Testis (tissue), 3 donors: ENCODE data around the gene TNFRSF11A. TPM values are rescaled to one million over a fixed set of nuclear protein-coding genes. Genes with fewer than 3 reads are reported as not detected.

Experiments used
- DNase-seq: peaks from one replicate; pipeline ENCODE4 v3.0.0-alpha.2; 2019
- H3K27ac ChIP-seq, 2 donors: fragments of 200-600 bp; sonication (generic); one replicate each; pipeline ENCODE4 v1.5.1; 2019
- H3K27me3 ChIP-seq: fragments of 200-600 bp; sonication (generic); one replicate; pipeline ENCODE4 v1.5.1; 2019
- H3K36me3 ChIP-seq: fragments of 200-600 bp; sonication (generic); one replicate; pipeline ENCODE4 v1.5.1; 2017; ENCODE audit warnings: low read depth; ENCODE audit errors: missing control alignments
- H3K4me1 ChIP-seq: fragments of 200-600 bp; sonication (generic); one replicate; pipeline ENCODE4 v1.5.1; 2019
- H3K4me3 ChIP-seq, 2 donors: fragments of 200-600 bp; sonication (generic); one replicate each; pipeline ENCODE4 v1.5.1; 2017 to 2019
- H3K9me3 ChIP-seq: fragments of 200-600 bp; sonication (generic); one replicate; pipeline ENCODE4 v1.5.1; 2017
- CTCF ChIP-seq, 3 experiments: fragments of 450-650 bp in 2 of 3; fragments of 200-600 bp in 1 of 3; sonication (generic) in 1 of 3; IDR thresholded peaks; one replicate each; pipeline ENCODE4 v1.5.1; 2016 to 2019; ENCODE audit warnings: antibody characterized with exemption in 3 of 3, mild to moderate bottlenecking in 2 of 3, moderate library complexity in 1 of 3
- POLR2A ChIP-seq: fragments of 450-650 bp; IDR thresholded peaks from one replicate; pipeline ENCODE4 v1.6.1; 2017; ENCODE audit warnings: antibody characterized with exemption, mild to moderate bottlenecking, moderate library complexity
- WGBS, 2 donors: methylation state at CpG; one replicate each; pipeline ENCODE4 v1.1.5; 2018; 5-methylcytosine and 5-hydroxymethylcytosine counted together
- intact Hi-C: fragments of 100-400 bp; cut with DNase I; formaldehyde crosslinking; loops from one replicate; pipeline ENCODE4 v1.15.1; 2023; ENCODE audit warnings: low total_unique reads
- polyA plus RNA-seq: library from polyadenylated mRNA; stranded (reverse); fragments of 350-450 nt; fragmentation: Illumina TruSeq; extraction: RNeasy Lipid Tissue Mini Kit (QIAGEN cat#74804); gene quantifications from one replicate; pipeline ENCODE4 v1.2.3, GENCODE V29; 2014; ENCODE audit warnings: low read depth, low replicate concordance; ENCODE audit not compliant: insufficient read depth
- total RNA-seq, 2 donors: library from RNA; depleted of rRNA; stranded (reverse); fragments of >200 nt; gene quantifications; one replicate each; pipeline ENCODE4 v1.2.3, GENCODE V29; 2016

TNFRSF11A gene
- total and polyA plus RNA-seq, 3 donors from 2014 or later, result 2.4 to 3.3 (median 3.0) TPM

DNA sequence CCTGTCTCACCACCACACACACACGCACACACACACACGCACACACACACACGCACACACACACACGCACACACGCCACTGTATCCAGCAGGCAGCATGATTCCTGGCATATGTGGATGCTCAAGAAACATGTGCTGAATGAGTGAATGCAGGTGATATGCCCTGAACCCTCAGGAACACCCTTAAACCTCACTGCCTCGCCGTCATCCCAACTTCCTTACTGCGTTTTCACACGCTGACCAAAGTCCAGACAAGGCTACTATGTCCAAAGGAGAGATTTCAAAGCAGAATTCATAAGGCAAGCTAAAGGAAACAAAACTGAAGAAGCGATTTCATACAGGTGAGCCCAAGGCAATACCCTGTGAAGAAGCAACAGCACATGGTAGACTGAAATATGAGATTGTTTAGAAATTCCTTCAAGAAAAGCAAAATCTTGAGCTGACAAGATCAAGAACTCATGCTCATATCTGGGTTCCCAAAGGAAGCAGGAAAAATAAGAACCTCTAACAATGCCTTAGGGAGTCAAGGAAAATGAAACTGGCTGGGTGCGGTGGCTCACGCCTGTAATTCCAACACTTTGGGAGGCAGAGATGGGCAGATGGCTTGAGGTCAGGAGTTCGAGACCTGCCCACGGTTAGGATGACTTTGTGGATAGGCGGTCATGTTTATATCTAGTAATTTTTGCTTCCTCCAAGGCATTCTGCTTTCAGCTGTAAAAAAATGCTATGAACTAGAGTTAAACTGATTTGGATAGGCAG, 69.1 kb downstream of the TNFRSF11A start:
- no peak overlapping the region for H3K4me3 ChIP-seq
- no peak overlapping the region for H3K27ac ChIP-seq
- intact Hi-C loops, result no loop called here
- H3K27me3 ChIP-seq, result no peaks in the 10 kb centered on the region
- TF ChIP-seq POLR2A (no peak), CTCF (IDR thresholded peaks at IDR 0.05) (no peak)
- no peaks in the 10 kb centered on the region for H3K4me1 ChIP-seq
- H3K9me3 ChIP-seq, result no peaks in the 10 kb centered on the region
- 93 to 94% methylated on average over 15 of the region's 15 CpGs for WGBS, 2 donors
- H3K36me3 ChIP-seq, result no peaks in the 10 kb centered on the region
- DNase-seq, result no peak

DNA sequence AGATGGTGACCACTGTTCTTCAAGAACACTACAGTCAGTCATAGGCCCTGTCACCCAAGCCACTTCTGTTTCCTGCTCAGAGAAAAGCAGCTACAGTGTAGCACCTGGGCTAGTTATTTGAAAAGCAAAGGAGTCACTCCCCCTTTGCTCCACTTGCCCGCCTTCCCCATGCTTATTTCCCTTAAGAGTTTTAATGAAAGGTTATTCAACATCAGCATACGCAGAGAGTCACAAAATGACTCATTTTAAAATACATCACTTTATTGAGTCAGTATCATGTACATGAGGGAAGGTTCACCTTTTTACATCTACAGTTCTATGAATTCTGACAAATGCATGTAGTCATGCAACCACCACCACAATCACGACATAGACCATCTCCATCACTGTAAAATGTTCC, 71.3 kb downstream of the TNFRSF11A start:
- Histone ChIP-seq H3K27me3 (no peaks in the 10 kb centered on the region), H3K4me1 (no peaks in the 10 kb centered on the region), H3K9me3 (no peaks in the 10 kb centered on the region), H3K27ac (no peak overlapping the region), H3K36me3 (no peaks in the 10 kb centered on the region), H3K4me3 (no peak overlapping the region)
- no peak for DNase-seq
- no peak for TF ChIP-seq CTCF (IDR thresholded peaks at IDR 0.05)
- no peak for TF ChIP-seq POLR2A
- WGBS, 2 donors, result 92 to 96% methylated on average over 3 of the region's 3 CpGs
- intact Hi-C loops, result no loop called here

DNA sequence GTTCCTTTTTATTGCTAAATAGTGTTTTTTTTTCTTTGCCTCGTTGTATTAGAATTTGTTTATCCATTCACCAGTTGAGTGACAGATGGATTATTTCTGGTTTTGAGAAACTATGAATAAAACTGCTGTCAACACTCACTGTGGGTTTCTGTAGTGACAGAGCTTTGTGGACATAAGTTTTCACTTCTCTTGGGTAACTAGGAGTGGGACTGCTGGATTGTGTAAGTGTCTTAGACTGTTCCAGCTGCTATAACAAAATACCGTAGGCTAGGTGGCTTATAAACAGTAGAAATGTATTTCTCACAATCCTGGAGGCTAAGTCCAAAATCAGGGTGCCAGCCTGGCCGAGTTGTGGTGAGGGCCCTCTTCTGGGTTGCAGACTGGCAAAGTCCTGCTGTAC, 71.9 kb downstream of the TNFRSF11A start:
- Histone ChIP-seq H3K4me1 (no peaks in the 10 kb centered on the region), H3K4me3 (no peak overlapping the region), H3K27ac (no peak overlapping the region), H3K27me3 (no peaks in the 10 kb centered on the region), H3K9me3 (no peaks in the 10 kb centered on the region), H3K36me3 (no peaks in the 10 kb centered on the region)
- DNase-seq, result no peak
- TF ChIP-seq CTCF (IDR thresholded peaks at IDR 0.05), result no peak
- no peak for TF ChIP-seq POLR2A
- WGBS, 2 donors, result 64 to 80% methylated on average over 3 of the region's 3 CpGs
- intact Hi-C loops, result no loop called here

GRCh38 chr18:62398291-62398690, 73.2 kb downstream of the TNFRSF11A start:
- no peaks in the 10 kb centered on the region for H3K4me1 ChIP-seq
- intact Hi-C loops, result no loop called here
- no peak for DNase-seq
- no peak overlapping the region for H3K27ac ChIP-seq
- H3K9me3 ChIP-seq, result no peaks in the 10 kb centered on the region
- H3K27me3 ChIP-seq, result no peaks in the 10 kb centered on the region
- 89 to 90% methylated on average over 6 of the region's 6 CpGs for WGBS, 2 donors
- H3K4me3 ChIP-seq, result no peak overlapping the region
- H3K36me3 ChIP-seq, result no peaks in the 10 kb centered on the region
- TF ChIP-seq CTCF (IDR thresholded peaks at IDR 0.05) (no peak), POLR2A (no peak)

DNA sequence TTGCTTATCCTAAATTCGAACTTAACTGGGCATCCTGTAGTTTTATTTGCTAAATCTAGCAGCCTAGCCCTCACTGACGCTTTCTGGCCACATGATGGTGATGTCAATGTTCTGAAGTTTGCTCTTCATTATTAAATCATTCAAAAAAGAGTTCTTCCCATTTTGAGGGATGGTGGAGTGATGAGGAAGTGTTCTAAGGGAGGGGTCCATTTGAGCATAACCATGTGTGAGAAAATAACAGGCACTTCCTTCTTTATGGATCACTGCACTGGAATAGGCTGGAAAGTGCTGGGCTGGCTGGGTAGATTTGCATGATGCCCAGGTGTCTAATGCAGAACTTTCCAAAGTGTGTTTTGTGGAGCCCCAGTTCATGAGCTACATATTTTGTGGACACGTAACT, 74.2 kb downstream of the TNFRSF11A start:
- TF ChIP-seq CTCF (IDR thresholded peaks at IDR 0.05) (no peak), POLR2A (no peak)
- DNase-seq, result no peak
- H3K4me1 ChIP-seq, result no peaks in the 10 kb centered on the region
- no peaks in the 10 kb centered on the region for H3K9me3 ChIP-seq
- H3K27ac ChIP-seq, result no peak overlapping the region
- H3K36me3 ChIP-seq, result no peaks in the 10 kb centered on the region
- H3K4me3 ChIP-seq, result no peak overlapping the region
- WGBS, 2 donors, result 85 to 86% methylated on average over 3 of the region's 3 CpGs
- no peaks in the 10 kb centered on the region for H3K27me3 ChIP-seq
- intact Hi-C loops, result no loop called here
